Measurements from ENCODE around the gene MVB12B. TPM values are rescaled to one million over a fixed set of nuclear protein-coding genes. Genes with fewer than 3 reads are reported as not detected.

MVB12B gene
- total RNA-seq, 2 donors from 2014 or later = 18.6 to 19.7 TPM

GRCh38 chr9:126472948-126473298, 146.3 kb downstream of the MVB12B start:
- no peak overlapping the region for H3K4me3 Mint-ChIP-seq
- H3K27ac ChIP-seq (ENCODE audit: low read depth, low read length) = no peak overlapping the region

GRCh38 chr9:126474206-126474765, 147.7 kb downstream of the MVB12B start:
- Histone ChIP-seq H3K9me3 (ENCODE audit: control insufficient read depth, low read length) (no peaks in the 10 kb centered on the region), H3K4me1 (ENCODE audit: control insufficient read depth, insufficient read depth, low read length) (peaks cover 6% of the 10 kb centered on the region), H3K27me3 (ENCODE audit: control insufficient read depth, insufficient read depth, low read length, poor library complexity, severe bottlenecking) (no peaks in the 10 kb centered on the region), H3K36me3 (ENCODE audit: control insufficient read depth, insufficient read depth, low read length) (no peaks in the 10 kb centered on the region), H3K27ac (ENCODE audit: low read depth, low read length) (no peak overlapping the region), H3K9ac (ENCODE audit: extremely low read depth, low read length, poor library complexity, severe bottlenecking) (no peak overlapping the region), H3K4me3 (ENCODE audit: low read length) (no peak overlapping the region)
- no peak overlapping the region for H3K4me3 Mint-ChIP-seq
- H3K27me3 Mint-ChIP-seq (ENCODE audit: insufficient read depth) = no peaks in the 10 kb centered on the region
- 89% methylated on average over 6 to 7 of the region's 7 CpGs for WGBS, 2 experiments (ENCODE audit: insufficient coverage in 1 of 2, insufficient read length in 1 of 2)
- H3K36me3 Mint-ChIP-seq (ENCODE audit: low read depth) = peaks cover 5% of the 10 kb centered on the region
- peaks cover 22% of the 10 kb centered on the region for H3K4me1 Mint-ChIP-seq
- DNase-seq = no peak
- TF ChIP-seq CTCF (conservative IDR thresholded peaks at IDR 0.05) = no peak
- no peaks in the 10 kb centered on the region for H3K9me3 Mint-ChIP-seq
- H3K27ac Mint-ChIP-seq = no peak overlapping the region

More at GRCh38 chr9:126472948-126473298, 146.3 kb downstream of the MVB12B start:
- Mint-ChIP-seq H3K27me3 (ENCODE audit: insufficient read depth) (no peaks in the 10 kb centered on the region), H3K36me3 (ENCODE audit: low read depth) (peaks cover 12% of the 10 kb centered on the region), H3K27ac (no peak overlapping the region), H3K4me1 (peaks cover 22% of the 10 kb centered on the region), H3K9me3 (no peaks in the 10 kb centered on the region)
- Histone ChIP-seq H3K4me3 (ENCODE audit: low read length) (no peak overlapping the region), H3K4me1 (ENCODE audit: control insufficient read depth, insufficient read depth, low read length) (peaks cover 6% of the 10 kb centered on the region), H3K9ac (ENCODE audit: extremely low read depth, low read length, poor library complexity, severe bottlenecking) (no peak overlapping the region), H3K36me3 (ENCODE audit: control insufficient read depth, insufficient read depth, low read length) (no peaks in the 10 kb centered on the region), H3K27me3 (ENCODE audit: control insufficient read depth, insufficient read depth, low read length, poor library complexity, severe bottlenecking) (no peaks in the 10 kb centered on the region), H3K9me3 (ENCODE audit: control insufficient read depth, low read length) (no peaks in the 10 kb centered on the region)
- no peak for TF ChIP-seq CTCF (conservative IDR thresholded peaks at IDR 0.05)
- DNase-seq = no peak
- WGBS, 2 experiments (ENCODE audit: insufficient coverage in 1 of 2, insufficient read length in 1 of 2) = 93 to 100% methylated on average over 1 to 3 of the region's 3 CpGs

- H3K9me3 Mint-ChIP-seq = no peaks in the 10 kb centered on the region
- H3K4me1 ChIP-seq (ENCODE audit: control insufficient read depth, insufficient read depth, low read length) = peaks cover 6% of the 10 kb centered on the region
- H3K27ac ChIP-seq (ENCODE audit: low read depth, low read length) = no peak overlapping the region
- H3K9ac ChIP-seq (ENCODE audit: extremely low read depth, low read length, poor library complexity, severe bottlenecking) = no peak overlapping the region
- no peak overlapping the region for H3K4me3 Mint-ChIP-seq
- WGBS, 2 experiments (ENCODE audit: insufficient coverage in 1 of 2, insufficient read length in 1 of 2) = 94 to 98% methylated on average over 11 to 14 of the region's 14 CpGs
- H3K4me1 Mint-ChIP-seq = peaks cover 22% of the 10 kb centered on the region
- no peak for TF ChIP-seq CTCF (conservative IDR thresholded peaks at IDR 0.05)
- no peak overlapping the region for H3K27ac Mint-ChIP-seq
- H3K36me3 Mint-ChIP-seq (ENCODE audit: low read depth) = peaks cover 5% of the 10 kb centered on the region
- H3K4me3 ChIP-seq (ENCODE audit: low read length) = no peak overlapping the region
- no peak for DNase-seq
- H3K27me3 ChIP-seq (ENCODE audit: control insufficient read depth, insufficient read depth, low read length, poor library complexity, severe bottlenecking) = no peaks in the 10 kb centered on the region
- H3K9me3 ChIP-seq (ENCODE audit: control insufficient read depth, low read length) = no peaks in the 10 kb centered on the region
- no peaks in the 10 kb centered on the region for H3K36me3 ChIP-seq (ENCODE audit: control insufficient read depth, insufficient read depth, low read length)
- no peaks in the 10 kb centered on the region for H3K27me3 Mint-ChIP-seq (ENCODE audit: insufficient read depth)
Observed at GRCh38 chr9:126474786-126475485, 148.3 kb downstream of the MVB12B start.

Data from endodermal cell (in vitro differentiated cells).